Progenitor cell of endocrine pancreas (in vitro differentiated cells): ENCODE measurements around the gene UBR7. TPM values are rescaled to one million over a fixed set of nuclear protein-coding genes. Genes with fewer than 3 reads are reported as not detected.
A peak's percentile ranks its signal among the peaks of the same experiment; 100 is the strongest.

Source experiments
- DNase-seq: peaks from one replicate; pipeline ENCODE4 v3.0.0; 2021; ENCODE audit warnings: low spot score; ENCODE audit not compliant: unreplicated experiment
- H3K27ac Mint-ChIP-seq: 2 replicates; pipeline ENCODE4 v1.8.0; 2021; ENCODE audit warnings: mild to moderate bottlenecking, moderate library complexity, mixed read lengths
- H3K27me3 Mint-ChIP-seq: 2 replicates; pipeline ENCODE4 v1.8.0; 2021; ENCODE audit warnings: mixed read lengths
- H3K36me3 Mint-ChIP-seq: 2 replicates; pipeline ENCODE4 v1.8.0; 2022; ENCODE audit warnings: mixed read lengths; ENCODE audit not compliant: insufficient read depth
- H3K4me1 Mint-ChIP-seq: 2 replicates; pipeline ENCODE4 v1.8.0; 2021; ENCODE audit warnings: low read depth, mixed read lengths
- H3K4me3 Mint-ChIP-seq: 2 replicates; pipeline ENCODE4 v1.8.0; 2021; ENCODE audit warnings: low read depth, mild to moderate bottlenecking, moderate library complexity, mixed read lengths
- H3K9me3 Mint-ChIP-seq: 2 replicates; pipeline ENCODE4 v1.8.0; 2021; ENCODE audit warnings: low read depth, mixed read lengths
- CTCF ChIP-seq: fragments of 200-600 bp; sonication (generic); IDR thresholded peaks from one replicate; pipeline ENCODE4 v1.5.0; 2021; ENCODE audit warnings: antibody characterized with exemption, mild to moderate bottlenecking; ENCODE audit not compliant: unreplicated experiment
- total RNA-seq: library from RNA; stranded (reverse); gene quantifications from 2 replicates; pipeline ENCODE4 v1.2.1, GENCODE V29; 2021

The UBR7 gene
- total RNA-seq, 1 donor from 2014 or later: 17.2 TPM

GRCh38 chr14:93214598-93214997 is 7.5 kb downstream of the UBR7 start:
- peaks cover 16% of the 10 kb centered on the region for H3K36me3 Mint-ChIP-seq
- H3K27ac Mint-ChIP-seq: no peak overlapping the region
- no peaks in the 10 kb centered on the region for H3K27me3 Mint-ChIP-seq
- H3K4me1 Mint-ChIP-seq: no peaks in the 10 kb centered on the region
- no peak overlapping the region for H3K4me3 Mint-ChIP-seq
- no peak for TF ChIP-seq CTCF
- no peak for DNase-seq
- no peaks in the 10 kb centered on the region for H3K9me3 Mint-ChIP-seq

GRCh38 chr14:93219103-93219726 is 12.2 kb downstream of the UBR7 start:
- Mint-ChIP-seq H3K27ac (no peak overlapping the region), H3K9me3 (no peaks in the 10 kb centered on the region), H3K36me3 (peaks cover 29% of the 10 kb centered on the region), H3K4me1 (no peaks in the 10 kb centered on the region), H3K4me3 (no peak overlapping the region), H3K27me3 (no peaks in the 10 kb centered on the region)
- peak; percentile 73 for TF ChIP-seq CTCF
- no peak for DNase-seq

GRCh38 chr14:93220509-93220908 is 13.5 kb downstream of the UBR7 start:
- no peak overlapping the region for H3K4me3 Mint-ChIP-seq
- no peaks in the 10 kb centered on the region for H3K9me3 Mint-ChIP-seq
- no peak for TF ChIP-seq CTCF
- H3K36me3 Mint-ChIP-seq: peaks cover 29% of the 10 kb centered on the region
- no peaks in the 10 kb centered on the region for H3K4me1 Mint-ChIP-seq
- no peak overlapping the region for H3K27ac Mint-ChIP-seq
- no peak for DNase-seq
- H3K27me3 Mint-ChIP-seq: no peaks in the 10 kb centered on the region

GRCh38 chr14:93223565-93223964 is 16.5 kb downstream of the UBR7 start:
- Mint-ChIP-seq H3K36me3 (peaks cover 25% of the 10 kb centered on the region), H3K27me3 (no peaks in the 10 kb centered on the region), H3K27ac (no peak overlapping the region), H3K4me1 (no peaks in the 10 kb centered on the region), H3K4me3 (no peak overlapping the region), H3K9me3 (no peaks in the 10 kb centered on the region)
- no peak for TF ChIP-seq CTCF
- no peak for DNase-seq

- peaks cover 9% of the 10 kb centered on the region for H3K36me3 Mint-ChIP-seq
- H3K4me3 Mint-ChIP-seq: no peak overlapping the region
- H3K4me1 Mint-ChIP-seq: no peaks in the 10 kb centered on the region
- no peak for DNase-seq
- TF ChIP-seq CTCF: no peak
- H3K27me3 Mint-ChIP-seq: no peaks in the 10 kb centered on the region
- H3K9me3 Mint-ChIP-seq: no peaks in the 10 kb centered on the region
- no peak overlapping the region for H3K27ac Mint-ChIP-seq
These were observed 21.5 kb downstream of the UBR7 start for GRCh38 chr14:93228550-93228949.
